HG03159 (cell line): ENCODE measurements around the gene HIVEP2.

Source experiments
- ATAC-seq: cut with Tn5 transposase; IDR thresholded peaks from one replicate; pipeline ENCODE4 v1.9.1; 2021; ENCODE audit warnings: mild to moderate bottlenecking, moderate library complexity; ENCODE audit not compliant: unreplicated experiment

Gene HIVEP2

GRCh38 chr6:142868917-142869316, 76.1 kb downstream of the HIVEP2 start:
- no peak for ATAC-seq

- peak; percentile 57 for ATAC-seq
Measured at GRCh38 chr6:142867988-142868812, 76.8 kb downstream of the HIVEP2 start.

GRCh38 chr6:142867355-142867801, 77.6 kb downstream of the HIVEP2 start:
- ATAC-seq = no peak

GRCh38 chr6:142863981-142864380, 81.0 kb downstream of the HIVEP2 start:
- ATAC-seq = no peak

GRCh38 chr6:142861711-142862110, 83.3 kb downstream of the HIVEP2 start:
- ATAC-seq = no peak

- no peak for ATAC-seq
Measured at GRCh38 chr6:142860498-142860897, 84.5 kb downstream of the HIVEP2 start.

- no peak for ATAC-seq
Measured at GRCh38 chr6:142857796-142858555, 87.0 kb downstream of the HIVEP2 start.

- ATAC-seq = peak; percentile 46
Measured at GRCh38 chr6:142857233-142857761, 87.7 kb downstream of the HIVEP2 start.

- peak; percentile 55 for ATAC-seq
Measured at GRCh38 chr6:142856624-142857232, 88.2 kb downstream of the HIVEP2 start.

GRCh38 chr6:142855893-142856623, 88.9 kb downstream of the HIVEP2 start:
- ATAC-seq = peak; percentile 39

- no peak for ATAC-seq
Measured at GRCh38 chr6:142854589-142855488, 90.1 kb downstream of the HIVEP2 start.

GRCh38 chr6:142853244-142854180, 91.5 kb downstream of the HIVEP2 start:
- no peak for ATAC-seq

- ATAC-seq = no peak
Measured at GRCh38 chr6:142851601-142852000, 93.4 kb downstream of the HIVEP2 start.

- no peak for ATAC-seq
Measured at GRCh38 chr6:142850679-142851423, 94.1 kb downstream of the HIVEP2 start.

- no peak for ATAC-seq
Measured at GRCh38 chr6:142848976-142849375, 96.0 kb downstream of the HIVEP2 start.

- no peak for ATAC-seq
Measured at GRCh38 chr6:142848156-142848555, 96.8 kb downstream of the HIVEP2 start.

GRCh38 chr6:142846883-142847287, 98.1 kb downstream of the HIVEP2 start:
- ATAC-seq = no peak

- ATAC-seq = no peak
Measured at GRCh38 chr6:142846459-142846831, 98.5 kb downstream of the HIVEP2 start.
